GM12878 (cell line): Measurements from ENCODE around the gene SORCS2.

Experiments
- HDGF ChIP-seq: fragments of 450-650 bp; IDR thresholded peaks from 2 replicates; pipeline ENCODE4 v1.6.1; 2016; ENCODE audit warnings: antibody characterized with exemption
- RAD51 ChIP-seq: fragments of 450-650 bp; IDR thresholded peaks from 2 replicates; pipeline ENCODE4 v1.6.1; 2016; ENCODE audit warnings: moderate library complexity, mild to moderate bottlenecking, inconsistent platforms
- TF ChIP-seq, protein P1 (sequence below): IDR thresholded peaks from 2 replicates; pipeline ENCODE4 v1.6.1; 2012; ENCODE audit warnings: low read depth, low read length, improper control_type of control experiment
- TF ChIP-seq, protein P2 (sequence below), 3 experiments: IDR thresholded peaks in 2 of 3; conservative IDR thresholded peaks in 1 of 3; 2 replicates each; pipeline ENCODE4 v1.5.1; 2011; ENCODE audit warnings: low read depth in 3 of 3, low read length in 3 of 3, mild to moderate bottlenecking in 3 of 3, control low read depth in 2 of 3, moderate library complexity in 2 of 3, inconsistent platforms in 1 of 3, mixed read lengths in 1 of 3; ENCODE audit not compliant: control insufficient read depth in 2 of 3, insufficient read depth in 1 of 3; ENCODE audit errors: extremely low read depth in 1 of 3

DNA sequence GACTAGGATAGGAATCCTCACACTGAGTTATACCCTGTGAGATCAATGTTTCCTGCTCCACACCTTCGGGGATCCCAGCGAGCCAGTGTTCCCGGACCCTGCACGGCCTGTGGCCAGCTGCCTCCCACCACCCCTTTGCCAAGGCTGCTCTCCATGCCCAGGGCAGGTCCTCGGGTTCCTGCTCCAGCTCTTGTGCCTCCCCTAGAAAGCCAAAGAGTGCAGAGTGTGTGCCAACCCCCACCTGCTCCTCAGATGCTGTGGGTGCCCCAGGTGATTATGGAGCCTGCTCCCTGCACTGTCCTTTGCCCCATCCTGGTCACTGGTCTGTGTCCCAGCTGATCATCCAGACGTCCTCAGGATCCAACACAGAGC, 500.9 kb downstream of the SORCS2 start:
- TF ChIP-seq, protein P1, sequence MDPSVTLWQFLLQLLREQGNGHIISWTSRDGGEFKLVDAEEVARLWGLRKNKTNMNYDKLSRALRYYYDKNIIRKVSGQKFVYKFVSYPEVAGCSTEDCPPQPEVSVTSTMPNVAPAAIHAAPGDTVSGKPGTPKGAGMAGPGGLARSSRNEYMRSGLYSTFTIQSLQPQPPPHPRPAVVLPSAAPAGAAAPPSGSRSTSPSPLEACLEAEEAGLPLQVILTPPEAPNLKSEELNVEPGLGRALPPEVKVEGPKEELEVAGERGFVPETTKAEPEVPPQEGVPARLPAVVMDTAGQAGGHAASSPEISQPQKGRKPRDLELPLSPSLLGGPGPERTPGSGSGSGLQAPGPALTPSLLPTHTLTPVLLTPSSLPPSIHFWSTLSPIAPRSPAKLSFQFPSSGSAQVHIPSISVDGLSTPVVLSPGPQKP, result no peak
- no peak for TF ChIP-seq RAD51
- TF ChIP-seq, protein P2, sequence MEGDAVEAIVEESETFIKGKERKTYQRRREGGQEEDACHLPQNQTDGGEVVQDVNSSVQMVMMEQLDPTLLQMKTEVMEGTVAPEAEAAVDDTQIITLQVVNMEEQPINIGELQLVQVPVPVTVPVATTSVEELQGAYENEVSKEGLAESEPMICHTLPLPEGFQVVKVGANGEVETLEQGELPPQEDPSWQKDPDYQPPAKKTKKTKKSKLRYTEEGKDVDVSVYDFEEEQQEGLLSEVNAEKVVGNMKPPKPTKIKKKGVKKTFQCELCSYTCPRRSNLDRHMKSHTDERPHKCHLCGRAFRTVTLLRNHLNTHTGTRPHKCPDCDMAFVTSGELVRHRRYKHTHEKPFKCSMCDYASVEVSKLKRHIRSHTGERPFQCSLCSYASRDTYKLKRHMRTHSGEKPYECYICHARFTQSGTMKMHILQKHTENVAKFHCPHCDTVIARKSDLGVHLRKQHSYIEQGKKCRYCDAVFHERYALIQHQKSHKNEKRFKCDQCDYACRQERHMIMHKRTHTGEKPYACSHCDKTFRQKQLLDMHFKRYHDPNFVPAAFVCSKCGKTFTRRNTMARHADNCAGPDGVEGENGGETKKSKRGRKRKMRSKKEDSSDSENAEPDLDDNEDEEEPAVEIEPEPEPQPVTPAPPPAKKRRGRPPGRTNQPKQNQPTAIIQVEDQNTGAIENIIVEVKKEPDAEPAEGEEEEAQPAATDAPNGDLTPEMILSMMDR (IDR thresholded peaks at IDR 0.05 in 2 of 3, conservative IDR thresholded peaks at IDR 0.05 in 1 of 3; ENCODE audit: control insufficient read depth in 2 of 3, extremely low read depth in 1 of 3, insufficient read depth in 1 of 3, low read depth in 3 of 3, low read length in 3 of 3), result no peak
- TF ChIP-seq HDGF, result no peak
